Motor neuron (in vitro differentiated cells): Measurements from ENCODE around the gene TLR7. TPM values are rescaled to one million over a fixed set of nuclear protein-coding genes. Genes with fewer than 3 reads are reported as not detected.
A peak's percentile ranks its signal among the peaks of the same experiment; 100 is the strongest.

Experiments
- ATAC-seq, 8 experiments: fragments of 200-7000 bp; cut with Tn5 transposase; replicated peaks in 6 of 8; 2 replicates each; pipeline ENCODE4 v1.8.0; 2021; ENCODE audit warnings: mild to moderate bottlenecking in 8 of 8, moderate library complexity in 8 of 8
- H3K27ac ChIP-seq, 2 donors: fragments of 250-450 bp; sonication (Bioruptor Pico); 2 replicates each; pipeline ENCODE4 v1.9.0; 2021; ENCODE audit warnings: antibody characterized with exemption in 2 of 2, mild to moderate bottlenecking in 2 of 2, moderate library complexity in 1 of 2
- H3K4me1 ChIP-seq, 2 donors: fragments of 250-450 bp; sonication (Bioruptor Pico); replicated peaks in 1 of 2; 2 replicates each; pipeline ENCODE4 v1.6.1; 2021; ENCODE audit warnings: antibody characterized with exemption in 2 of 2, mild to moderate bottlenecking in 2 of 2, moderate library complexity in 1 of 2
- H3K4me3 ChIP-seq, 5 donors: fragments of 250-450 bp; sonication (Bioruptor Pico); 2 replicates each; pipeline ENCODE4 v1.9.0; 2021; ENCODE audit warnings: antibody characterized with exemption in 5 of 5, mild to moderate bottlenecking in 5 of 5, moderate library complexity in 4 of 5
- WGBS, 10 experiments: fragments of 450-650 bp; shearing (Covaris generic); methylation state at CpG; one replicate each; pipeline ENCODE4 v1.0.0; 2022; 5-methylcytosine and 5-hydroxymethylcytosine counted together
- in situ Hi-C, 9 experiments: fragments of 400-800 bp; cut with MboI; loops; one replicate each; pipeline ENCODE4 v1.15.0; 2021; ENCODE audit warnings: low sequenced_read_pairs in 9 of 9, low pct_unique_long_range_greater_than_20kb in 2 of 9; ENCODE audit not compliant: unreplicated experiment in 9 of 9
- total RNA-seq, 8 experiments: library from RNA; unstranded; fragments of 300-600 nt; gene quantifications; 2 replicates each; pipeline versions ENCODE4 v1.2.3 to v1.2.4, GENCODE V29; 2022

Gene TLR7
- total RNA-seq = under 1 TPM in 4 of 8 experiments, not detected in 4; 0.05 to 0.31 (median 0.11) TPM

DNA sequence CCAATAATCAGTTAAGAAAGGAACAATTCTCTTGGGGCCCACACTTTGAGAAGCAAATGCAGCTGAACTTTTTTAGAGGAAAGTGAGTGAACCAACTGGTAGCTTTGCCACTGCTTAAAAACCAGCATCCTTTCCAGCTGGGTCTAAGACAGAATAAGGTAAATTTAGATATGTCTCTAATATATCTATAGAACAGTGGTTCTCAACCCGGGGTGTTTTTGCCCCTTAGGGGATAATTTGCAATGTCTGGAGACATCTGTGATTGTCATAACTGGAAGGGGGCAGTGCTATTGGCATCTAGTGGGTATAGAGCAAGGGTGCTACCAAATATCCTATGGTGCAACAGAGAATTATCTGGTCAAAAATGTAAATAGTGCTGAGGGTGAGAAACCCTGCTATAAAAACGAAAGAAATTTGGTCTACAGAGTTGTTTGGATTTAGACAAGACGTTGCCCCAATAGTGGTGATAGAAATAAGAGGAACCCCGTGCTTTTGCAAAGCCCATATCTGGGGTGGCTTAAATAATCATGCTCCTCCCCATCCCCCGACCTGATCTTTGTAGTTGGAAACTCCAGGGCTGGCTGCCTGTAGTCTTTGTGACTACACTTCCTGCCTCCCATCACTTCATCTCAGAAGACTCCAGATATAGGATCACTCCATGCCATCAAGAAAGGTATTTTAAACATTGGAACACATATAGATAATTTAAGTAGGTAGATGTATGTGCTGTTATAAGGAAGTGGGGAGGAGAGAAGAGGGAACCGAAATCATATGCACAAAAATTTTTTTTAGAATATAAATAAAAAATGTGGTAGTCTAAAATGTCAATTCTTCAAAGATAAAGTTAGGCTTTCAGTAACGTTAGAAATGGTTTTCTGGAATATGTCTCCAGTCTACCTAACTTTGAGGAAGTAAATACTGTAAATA lies at the start of gene TLR7:
TSS of gene TLR7 (plus strand) at position 622 of the 927 bp plus-strand sequence. CDS start 507 bp downstream, outside the sequence.
- no peaks in the 10 kb centered on the region for H3K4me1 ChIP-seq
- no peak within 1 kb of the TSS for H3K27ac ChIP-seq
- no peak for ATAC-seq
- no peak within 1 kb of the TSS for H3K4me3 ChIP-seq
- in situ Hi-C loops = no loop called here
- WGBS, 10 experiments = 10 to 100% (median 80%) methylated on average over 1 to 6 of the region's 7 CpGs; no CpG with 5 or more reads in 1 of the 10 experiments

DNA sequence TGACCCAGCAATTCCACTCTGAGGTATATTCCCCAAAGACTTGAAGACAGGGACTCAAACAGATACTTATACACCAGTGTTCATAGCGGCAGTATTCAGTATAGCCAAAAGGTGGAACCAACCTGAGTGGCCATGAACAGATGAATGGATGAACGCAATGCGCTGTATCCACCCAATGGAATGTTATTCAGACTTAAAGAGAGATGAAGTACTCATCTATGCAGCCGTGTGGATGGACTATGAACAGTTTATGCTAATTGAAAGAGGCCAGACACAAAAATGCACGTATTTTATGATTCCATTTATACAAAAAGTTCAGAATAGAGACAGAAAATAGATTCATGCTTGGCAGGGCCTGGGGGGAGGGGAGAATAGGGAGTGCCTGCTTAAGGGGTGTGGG lies 49.3 kb upstream of the TLR7 start:
- in situ Hi-C loops = loop anchor here in 4 of 9 experiments (10.0 to 25.0 kb wide), 3 partner anchors 77 to 1220 kb away; partner anchors contain the start of gene GEMIN8 (in 1 of the 4)
- no peaks in the 10 kb centered on the region for H3K4me1 ChIP-seq
- peak in 3 of 8 experiments; percentile 42 to 88 (median 87) for ATAC-seq
- H3K27ac ChIP-seq = no peak overlapping the region
- WGBS, 10 experiments = 58 to 83% (median 80%) methylated on average over 1 to 3 of the region's 5 CpGs; no CpG with 5 or more reads in 7 of the 10 experiments
- no peak overlapping the region for H3K4me3 ChIP-seq

DNA sequence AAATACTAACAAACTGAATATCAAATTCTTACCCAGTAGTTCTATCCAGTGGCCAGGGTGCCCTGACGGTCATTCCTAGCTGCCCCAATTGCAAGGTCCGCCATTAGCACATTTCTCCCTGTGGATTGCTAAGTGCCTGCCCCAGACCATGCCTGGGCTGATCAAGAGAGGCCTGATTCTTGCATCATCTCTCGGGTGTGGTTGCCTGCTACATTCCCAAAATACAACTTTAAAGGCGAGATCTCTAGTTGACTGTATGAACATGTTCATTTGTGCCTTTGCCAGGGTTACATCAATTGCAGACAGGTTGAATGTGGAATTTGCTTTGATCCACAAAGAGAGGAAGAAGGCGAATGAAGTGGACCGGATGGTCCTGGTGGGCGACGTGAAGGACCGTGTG lies 47.6 kb upstream of the TLR7 start:
- 59 to 100% (median 100%) methylated on average over 1 to 8 of the region's 9 CpGs; no CpG with 5 or more reads in 7 of the 10 experiments for WGBS, 10 experiments
- Histone ChIP-seq H3K4me1 (no peaks in the 10 kb centered on the region), H3K27ac (no peak overlapping the region), H3K4me3 (no peak overlapping the region)
- in situ Hi-C loops = loop anchor here in 4 of 9 experiments (10.0 to 25.0 kb wide), 3 partner anchors 76 to 1218 kb away; partner anchors contain the start of gene GEMIN8 (in 1 of the 4)
- peak in 1 of 8 experiments; percentile 44 for ATAC-seq

DNA sequence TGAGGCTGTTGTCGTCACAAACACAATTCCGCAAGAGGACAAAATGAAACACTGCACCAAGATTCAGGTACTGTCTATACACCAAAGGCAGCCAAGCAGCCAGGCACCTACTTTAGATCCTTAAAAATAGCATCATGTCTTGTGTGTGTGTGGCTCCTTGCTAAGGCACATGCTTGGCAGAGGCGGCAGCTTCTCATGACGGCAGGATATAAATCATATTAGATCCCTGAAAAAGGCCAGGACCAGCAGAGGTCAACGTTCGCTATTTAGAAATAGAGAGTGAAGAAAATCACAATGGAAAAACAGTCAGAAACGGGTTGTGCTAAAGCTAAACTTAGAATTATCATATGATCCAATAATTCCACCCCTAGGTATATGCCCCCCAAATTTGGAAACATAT lies 46.1 kb upstream of the TLR7 start:
- H3K4me1 ChIP-seq = no peaks in the 10 kb centered on the region
- ATAC-seq = no peak
- no peak overlapping the region for H3K27ac ChIP-seq
- WGBS, 10 experiments = 62 to 100% (median 91%) methylated on average over 1 to 7 of the region's 7 CpGs; no CpG with 5 or more reads in 4 of the 10 experiments
- H3K4me3 ChIP-seq = no peak overlapping the region
- in situ Hi-C loops = loop anchor here in 3 of 9 experiments (25.0 kb wide), 2 partner anchors 667 to 1217 kb away; partner anchors contain the start of gene GEMIN8 (in 1 of the 3)

DNA sequence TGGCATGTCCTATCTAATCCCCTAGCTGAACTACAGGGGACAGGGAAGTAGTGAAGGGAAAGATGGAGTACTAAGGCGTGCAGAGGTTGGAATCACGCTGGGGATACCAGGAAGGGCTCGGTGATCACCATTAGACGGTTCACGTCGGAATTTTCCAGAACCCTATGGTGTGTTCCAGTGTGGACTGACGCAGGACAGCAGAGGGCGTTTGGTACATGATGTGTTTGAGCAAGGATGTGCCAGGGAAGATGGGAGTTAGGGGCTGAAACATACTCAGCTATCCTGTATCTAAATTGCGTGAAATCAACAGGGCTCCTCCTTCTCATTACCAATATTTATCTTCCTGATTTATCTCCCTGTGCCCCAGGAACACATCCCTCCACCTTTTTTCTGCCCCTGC lies 41.9 kb upstream of the TLR7 start:
- Histone ChIP-seq H3K4me3 (no peak overlapping the region), H3K27ac (no peak overlapping the region), H3K4me1 (no peaks in the 10 kb centered on the region)
- in situ Hi-C loops = loop anchor here in 3 of 9 experiments (25.0 kb wide), 2 partner anchors 662 to 1212 kb away; partner anchors contain the start of gene GEMIN8 (in 1 of the 3)
- ATAC-seq = no peak
- WGBS, 10 experiments = 0 to 80% (median 74%) methylated on average over 1 to 8 of the region's 9 CpGs; no CpG with 5 or more reads in 7 of the 10 experiments

DNA sequence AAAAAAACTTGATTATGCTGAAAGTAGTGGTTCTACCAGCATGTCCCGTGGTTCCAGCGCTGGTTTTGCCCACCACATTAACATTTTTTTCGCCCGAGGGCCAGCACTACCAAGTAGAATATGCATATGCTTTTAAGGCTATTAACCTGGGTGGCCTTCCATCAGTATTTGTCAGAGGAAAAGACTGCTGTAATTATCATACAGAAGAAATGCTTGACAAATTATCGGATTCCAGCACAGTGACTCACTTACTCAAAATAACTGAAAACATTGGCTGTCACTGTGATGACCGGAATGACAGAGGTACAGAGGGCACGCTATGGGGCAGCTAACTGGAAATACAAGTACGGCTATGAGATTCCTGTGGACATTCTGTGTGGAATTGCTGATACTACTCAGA lies 41.1 kb upstream of the TLR7 start:
- ATAC-seq = peak in 4 of 8 experiments; percentile 19 to 64 (median 44)
- H3K4me3 ChIP-seq = no peak overlapping the region
- H3K27ac ChIP-seq = no peak overlapping the region
- in situ Hi-C loops = no loop called here
- 18 to 90% (median 82%) methylated on average over 2 to 8 of the region's 8 CpGs; no CpG with 5 or more reads in 3 of the 10 experiments for WGBS, 10 experiments
- H3K4me1 ChIP-seq = no peaks in the 10 kb centered on the region

DNA sequence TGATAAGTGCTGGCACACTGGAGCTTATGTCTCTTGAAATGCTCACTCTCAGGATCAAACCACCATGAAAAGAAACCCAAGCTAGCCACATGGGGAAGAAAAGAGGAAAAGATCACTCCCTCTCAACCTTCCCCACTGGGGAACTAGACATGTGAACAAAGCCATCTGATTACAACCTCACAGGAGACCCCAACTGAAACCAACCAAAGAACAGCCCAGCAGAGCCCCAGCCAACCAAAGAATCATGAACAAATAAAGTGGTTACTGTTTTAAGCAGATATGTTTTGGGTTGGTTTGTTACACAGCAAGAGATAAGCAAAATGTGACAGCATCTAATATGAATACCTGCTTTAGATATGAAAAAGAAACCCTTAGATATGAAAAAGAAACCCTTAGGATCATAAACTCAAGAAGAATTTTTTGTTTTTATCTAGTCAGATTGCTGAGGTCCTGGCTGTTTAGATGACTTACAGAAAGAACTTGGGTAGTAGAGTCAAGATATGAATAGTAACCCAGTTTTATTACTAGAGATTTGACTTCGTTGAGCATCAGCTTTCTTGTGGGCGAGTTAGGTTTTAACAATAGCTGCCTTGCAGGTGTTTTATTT lies 23.7 kb upstream of the TLR7 start:
- Histone ChIP-seq H3K27ac (no peak overlapping the region), H3K4me3 (no peak overlapping the region), H3K4me1 (no peaks in the 10 kb centered on the region)
- in situ Hi-C loops = no loop called here
- ATAC-seq = no peak
- 0 to 61% (median 7%) methylated on average over 2 of the region's 2 CpGs; no CpG with 5 or more reads in 7 of the 10 experiments for WGBS, 10 experiments

DNA sequence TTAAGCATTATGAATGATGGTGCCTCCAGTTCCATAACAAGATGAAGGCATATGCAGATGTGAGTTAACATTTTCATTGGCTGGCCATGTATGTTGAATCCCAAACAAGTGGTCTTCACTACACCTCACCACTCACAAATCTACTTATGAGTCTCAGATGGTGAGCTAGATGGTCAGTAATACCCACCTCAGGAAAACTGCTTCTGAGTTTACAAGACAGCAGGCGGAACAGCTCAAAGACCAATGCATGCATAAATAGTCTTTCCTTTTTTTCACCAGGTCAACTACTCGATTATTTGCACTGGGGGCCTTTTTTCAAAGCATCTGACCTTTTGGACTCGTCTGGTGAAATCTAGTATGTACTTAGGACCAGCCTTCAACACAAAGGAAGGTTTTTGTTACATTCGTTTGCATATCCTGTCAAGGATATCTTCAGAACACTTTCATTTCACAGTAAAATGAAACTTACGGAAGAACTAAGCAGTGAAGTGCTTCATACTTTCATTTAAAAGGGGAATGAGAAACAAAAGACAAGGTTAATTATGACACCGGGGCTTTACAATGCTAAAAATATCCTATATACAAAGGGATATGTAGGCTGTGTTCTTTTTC lies 23.1 kb upstream of the TLR7 start:
- Histone ChIP-seq H3K27ac (no peak overlapping the region), H3K4me3 (no peak overlapping the region), H3K4me1 (no peaks in the 10 kb centered on the region)
- 0 to 100% (median 23%) methylated on average over 1 to 6 of the region's 6 CpGs; no CpG with 5 or more reads in 1 of the 10 experiments for WGBS, 10 experiments
- ATAC-seq = peak in 1 of 8 experiments; percentile 47
- in situ Hi-C loops = no loop called here

DNA sequence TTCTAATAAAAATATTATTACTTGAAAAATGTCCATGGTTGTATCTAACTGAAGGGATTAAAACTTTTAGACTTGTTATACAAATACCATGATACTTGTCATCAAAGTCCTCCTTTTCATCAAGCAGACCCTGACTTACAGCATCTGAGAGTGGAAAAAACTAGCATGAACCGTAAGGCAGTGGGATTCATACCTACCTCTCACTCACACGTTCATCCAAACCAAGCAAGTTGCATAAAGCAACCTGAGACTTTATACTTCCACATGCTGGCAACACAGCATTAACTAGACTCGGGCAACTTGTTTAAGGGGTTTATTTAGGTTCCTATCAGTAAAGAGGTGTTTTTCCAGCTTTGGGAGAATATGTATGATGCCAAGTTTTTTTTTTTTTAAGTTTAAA lies 22.6 kb upstream of the TLR7 start:
- in situ Hi-C loops = no loop called here
- WGBS, 10 experiments = 0 to 66% (median 24%) methylated on average over 1 to 3 of the region's 3 CpGs; no CpG with 5 or more reads in 6 of the 10 experiments
- Histone ChIP-seq H3K27ac (no peak overlapping the region), H3K4me1 (no peaks in the 10 kb centered on the region), H3K4me3 (no peak overlapping the region)
- no peak for ATAC-seq

DNA sequence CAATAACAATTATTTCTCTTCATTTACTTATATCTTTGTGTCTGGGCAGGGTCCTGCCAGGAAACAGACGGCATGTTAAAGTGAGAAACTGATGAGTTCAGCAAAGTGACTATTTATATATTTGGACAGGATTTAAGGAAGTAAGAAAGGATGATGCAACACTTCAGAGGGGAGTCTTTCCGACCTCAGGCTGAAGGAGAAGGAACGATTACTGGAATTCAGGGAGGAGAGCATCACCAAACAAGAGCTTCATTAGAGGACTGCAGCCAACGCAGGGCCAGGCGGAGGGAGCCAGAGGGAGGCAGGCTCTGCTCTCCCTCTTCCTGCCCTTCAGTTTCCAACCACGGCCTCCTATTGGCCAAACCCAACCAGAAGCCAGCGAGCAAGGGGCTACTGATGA lies 1.5 kb upstream of the TLR7 start:
- peak in 1 of 8 experiments; percentile 64 for ATAC-seq
- in situ Hi-C loops = no loop called here
- Histone ChIP-seq H3K4me1 (no peaks in the 10 kb centered on the region), H3K4me3 (no peak overlapping the region), H3K27ac (no peak overlapping the region)
- 0 to 100% (median 9%) methylated on average over 1 to 5 of the region's 7 CpGs; no CpG with 5 or more reads in 4 of the 10 experiments for WGBS, 10 experiments

DNA sequence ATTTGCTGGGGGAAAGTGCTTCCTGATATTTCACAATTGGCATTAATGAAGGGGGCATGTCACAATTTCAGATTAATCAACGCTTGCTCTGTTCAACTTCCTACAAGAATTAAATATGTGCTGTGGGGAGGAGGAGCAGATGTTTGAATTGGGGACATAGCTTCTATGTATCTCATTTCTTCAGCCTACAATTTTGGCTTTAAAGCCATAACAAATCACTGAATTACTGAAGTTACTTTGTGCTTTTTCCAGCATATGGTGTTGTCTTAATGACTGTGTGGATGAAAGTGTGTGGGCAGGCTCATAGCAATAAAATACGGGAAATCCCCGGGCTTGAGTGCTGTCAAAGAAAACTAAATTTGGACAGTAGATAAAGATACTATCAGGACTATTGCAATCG lies 813 bp downstream of the TLR7 start:
- Histone ChIP-seq H3K27ac (no peak overlapping the region), H3K4me1 (no peaks in the 10 kb centered on the region), H3K4me3 (no peak overlapping the region)
- WGBS, 10 experiments = 0 to 100% (median 80%) methylated on average over 1 to 4 of the region's 4 CpGs; no CpG with 5 or more reads in 4 of the 10 experiments
- ATAC-seq = no peak
- in situ Hi-C loops = no loop called here

DNA sequence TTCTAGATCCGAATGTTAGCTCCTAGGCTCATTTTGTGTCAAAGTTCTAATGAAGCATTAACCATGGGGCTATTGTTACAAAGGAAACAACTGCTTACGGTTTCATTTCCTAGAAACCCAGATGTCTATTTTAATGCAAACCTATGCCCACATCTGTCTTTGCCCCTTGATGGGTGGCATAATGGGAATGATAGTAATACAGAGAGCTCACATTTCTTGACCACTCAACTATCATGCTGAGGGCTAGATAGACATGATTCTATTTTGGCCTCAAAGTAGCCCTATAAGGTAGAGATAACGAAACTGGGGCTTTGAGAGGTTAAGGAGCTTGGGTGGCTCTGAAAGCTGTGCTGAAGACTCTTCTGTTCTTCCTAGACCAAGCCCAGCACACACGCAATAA lies 1.9 kb downstream of the TLR7 start:
- Histone ChIP-seq H3K4me1 (no peaks in the 10 kb centered on the region), H3K4me3 (no peak overlapping the region), H3K27ac (no peak overlapping the region)
- WGBS, 10 experiments = 0 to 86% (median 43%) methylated on average over 1 to 4 of the region's 4 CpGs; no CpG with 5 or more reads in 2 of the 10 experiments
- ATAC-seq = no peak
- in situ Hi-C loops = no loop called here
